GM12874 (cell line): ENCODE measurements around the gene PYGL.

Experiments used
- CTCF ChIP-seq: IDR thresholded peaks from 2 replicates; pipeline ENCODE4 v1.5.1; 2011; ENCODE audit warnings: low read depth, mild to moderate bottlenecking, control low read depth, low read length, moderate library complexity; ENCODE audit not compliant: insufficient read depth

The PYGL gene

GRCh38 chr14:50978529-50978871 is 34.2 kb upstream of the PYGL start:
- no peak for TF ChIP-seq CTCF

- TF ChIP-seq CTCF: no peak
These were observed 33.7 kb upstream of the PYGL start for GRCh38 chr14:50977863-50978528.

GRCh38 chr14:50974118-50974517 is 29.8 kb upstream of the PYGL start:
- no peak for TF ChIP-seq CTCF

- TF ChIP-seq CTCF: no peak
These were observed 28.5 kb upstream of the PYGL start for GRCh38 chr14:50972734-50973133.

- no peak for TF ChIP-seq CTCF
These were observed 26.9 kb upstream of the PYGL start for GRCh38 chr14:50970886-50971781.

GRCh38 chr14:50967790-50968189 is 23.5 kb upstream of the PYGL start:
- TF ChIP-seq CTCF: no peak

- no peak for TF ChIP-seq CTCF
These were observed 22.8 kb upstream of the PYGL start for GRCh38 chr14:50967103-50967502.
